Subcutaneous abdominal adipose tissue (tissue), 5 donors: Measurements from ENCODE around the gene CCDC187.

Experiments
- H3K27ac ChIP-seq: one replicate; pipeline ENCODE4 v1.7.0; 2013; ENCODE audit warnings: low read depth, mild to moderate bottlenecking, inconsistent platforms, low read length, moderate library complexity
- H3K27me3 ChIP-seq, 5 donors: one replicate each; pipeline ENCODE4 v1.7.0; 2013; ENCODE audit warnings: low read length in 5 of 5, inconsistent platforms in 1 of 5; ENCODE audit not compliant: control insufficient read depth in 5 of 5, insufficient read depth in 4 of 5
- H3K36me3 ChIP-seq, 5 donors: one replicate each; pipeline ENCODE4 v1.7.0; 2013; ENCODE audit warnings: low read length in 5 of 5; ENCODE audit not compliant: control insufficient read depth in 5 of 5, insufficient read depth in 5 of 5
- H3K4me1 ChIP-seq, 5 donors: one replicate each; pipeline ENCODE4 v1.7.0; 2013; ENCODE audit warnings: low read length in 5 of 5, mild to moderate bottlenecking in 3 of 5, moderate library complexity in 1 of 5; ENCODE audit not compliant: control insufficient read depth in 5 of 5, insufficient read depth in 5 of 5
- H3K4me3 ChIP-seq, 5 donors: one replicate each; pipeline ENCODE4 v1.7.0; 2013; ENCODE audit warnings: low read length in 5 of 5, low read depth in 1 of 5
- H3K9ac ChIP-seq, 5 donors: one replicate each; pipeline ENCODE4 v1.7.0; 2013; ENCODE audit warnings: low read length in 5 of 5, mild to moderate bottlenecking in 4 of 5, moderate library complexity in 3 of 5
- H3K9me3 ChIP-seq, 5 donors: one replicate each; pipeline ENCODE4 v1.7.0; 2013; ENCODE audit warnings: low read length in 5 of 5; ENCODE audit not compliant: control insufficient read depth in 5 of 5
- donor health status: healthy.
- donor health status: healthy.
- donor health status: healthy.
- donor health status: healthy.
- donor health status: healthy.

Gene CCDC187

DNA sequence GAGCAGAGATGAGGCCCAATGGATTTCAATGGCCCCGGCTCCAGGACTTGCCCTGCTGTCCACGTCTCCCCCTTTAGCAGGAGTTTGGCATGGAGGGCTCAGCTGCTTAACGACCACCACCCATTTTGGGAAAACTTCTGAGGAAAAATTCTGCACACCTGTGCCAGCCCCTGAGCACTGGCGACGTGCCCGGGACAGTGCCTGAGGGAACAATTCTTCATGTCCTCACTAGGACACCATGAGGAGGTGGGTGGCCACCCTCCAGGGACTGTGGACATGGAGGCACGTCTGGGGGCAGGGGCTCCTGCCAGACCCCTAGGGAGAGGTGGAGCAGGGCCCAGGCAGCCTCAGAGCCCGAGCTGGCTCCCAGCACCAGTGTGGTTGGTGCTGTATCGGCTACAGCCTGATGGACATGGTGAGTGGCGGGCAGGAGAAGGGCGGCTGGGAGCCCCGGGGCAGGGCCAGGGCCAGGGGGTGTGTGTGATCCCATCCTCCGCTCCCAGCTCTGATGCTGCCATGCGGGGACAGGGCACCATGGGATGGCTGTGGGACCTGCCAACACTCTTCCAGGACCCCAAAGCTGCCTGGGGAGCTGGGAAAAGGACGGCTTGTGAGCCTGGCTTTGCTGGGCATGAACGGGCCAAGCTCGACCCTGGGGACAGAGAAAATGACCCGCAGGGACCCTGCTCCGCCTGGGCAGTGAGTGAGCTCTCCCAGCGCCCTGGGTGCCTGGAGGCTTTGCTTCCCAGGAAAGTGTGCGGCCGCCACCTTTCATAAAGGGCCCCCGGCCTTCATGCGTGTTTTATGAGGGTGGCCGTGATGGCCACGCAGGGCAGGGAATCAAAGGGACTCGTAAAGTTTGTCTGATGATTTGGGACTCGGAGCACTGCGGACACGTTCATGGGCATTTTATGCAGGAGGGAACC lies 54.7 kb downstream of the CCDC187 start:
- H3K27ac ChIP-seq: no peak overlapping the region
- H3K4me3 ChIP-seq: no peak overlapping the region
- H3K4me1 ChIP-seq: peaks cover 4 to 16% (median 14%) of the 10 kb centered on the region in 5 donors
- H3K9ac ChIP-seq: no peak overlapping the region
- H3K27me3 ChIP-seq: peaks cover 4 to 14% (median 8%) of the 10 kb centered on the region in 5 donors
- no peaks in the 10 kb centered on the region for H3K9me3 ChIP-seq
- no peaks in the 10 kb centered on the region for H3K36me3 ChIP-seq

DNA sequence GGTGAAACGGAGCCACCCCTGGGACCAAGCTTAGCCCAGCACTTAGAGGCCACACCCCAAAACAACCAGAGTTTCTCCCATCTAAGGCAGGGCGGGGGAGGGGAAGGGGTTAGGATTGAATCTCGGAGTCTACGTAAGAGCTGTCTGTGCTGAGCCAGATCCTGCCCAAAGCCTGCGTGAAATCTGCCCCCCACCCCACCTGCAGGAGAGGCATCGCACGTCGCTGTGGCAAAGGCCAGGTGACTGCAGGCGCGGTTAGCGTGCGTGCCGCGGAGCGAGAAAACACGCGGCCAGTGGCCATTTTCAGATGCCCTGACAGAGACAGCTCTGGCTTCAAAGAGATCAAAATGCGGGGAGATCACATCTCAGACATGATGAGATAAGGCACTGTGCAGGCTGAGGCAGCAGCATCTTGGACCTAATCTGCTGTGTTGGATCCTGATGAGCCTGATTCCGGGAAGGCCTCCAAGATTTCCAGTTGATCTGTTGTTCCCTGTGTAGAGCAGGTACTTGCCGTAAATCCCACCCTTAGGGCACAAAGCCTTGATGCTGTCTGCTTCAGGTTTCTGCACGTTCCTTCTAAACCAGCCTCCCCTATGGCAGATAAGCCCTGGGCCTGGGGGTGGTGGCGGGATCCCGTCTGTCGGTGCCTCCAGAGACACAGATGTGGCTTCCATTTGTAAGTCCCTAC lies 55.8 kb downstream of the CCDC187 start:
- H3K36me3 ChIP-seq: no peaks in the 10 kb centered on the region
- no peak overlapping the region for H3K27ac ChIP-seq
- H3K27me3 ChIP-seq: peaks cover 4 to 8% (median 8%) of the 10 kb centered on the region in 5 donors
- H3K4me3 ChIP-seq: no peak overlapping the region
- H3K9me3 ChIP-seq: no peaks in the 10 kb centered on the region
- peaks cover 4 to 16% (median 14%) of the 10 kb centered on the region in 5 donors for H3K4me1 ChIP-seq
- no peak overlapping the region for H3K9ac ChIP-seq

DNA sequence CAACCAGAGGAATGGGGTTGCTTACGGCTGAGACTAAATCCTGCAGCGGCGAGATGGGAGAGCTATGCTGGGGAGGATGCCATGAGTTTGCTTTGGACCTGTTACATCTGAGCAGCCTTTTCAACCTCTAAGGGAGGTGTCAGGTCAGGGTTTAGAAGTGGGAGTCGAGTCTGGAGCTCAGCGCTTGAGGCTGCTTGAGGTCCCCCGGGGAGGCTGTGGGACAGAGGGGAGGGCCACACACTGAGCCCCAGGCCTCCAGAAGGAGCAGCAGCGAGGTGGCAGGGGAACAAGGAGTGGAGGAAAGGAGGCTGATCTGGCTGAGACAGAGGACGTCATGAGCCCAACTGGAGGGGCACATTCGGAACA lies 56.4 kb downstream of the CCDC187 start:
- no peaks in the 10 kb centered on the region for H3K9me3 ChIP-seq
- no peak overlapping the region for H3K9ac ChIP-seq
- H3K27me3 ChIP-seq: peaks cover under 1 to 7% (median 3%) of the 10 kb centered on the region in 5 donors
- no peak overlapping the region for H3K27ac ChIP-seq
- H3K4me3 ChIP-seq: no peak overlapping the region
- peaks cover 4 to 16% (median 14%) of the 10 kb centered on the region in 5 donors for H3K4me1 ChIP-seq
- H3K36me3 ChIP-seq: no peaks in the 10 kb centered on the region

DNA sequence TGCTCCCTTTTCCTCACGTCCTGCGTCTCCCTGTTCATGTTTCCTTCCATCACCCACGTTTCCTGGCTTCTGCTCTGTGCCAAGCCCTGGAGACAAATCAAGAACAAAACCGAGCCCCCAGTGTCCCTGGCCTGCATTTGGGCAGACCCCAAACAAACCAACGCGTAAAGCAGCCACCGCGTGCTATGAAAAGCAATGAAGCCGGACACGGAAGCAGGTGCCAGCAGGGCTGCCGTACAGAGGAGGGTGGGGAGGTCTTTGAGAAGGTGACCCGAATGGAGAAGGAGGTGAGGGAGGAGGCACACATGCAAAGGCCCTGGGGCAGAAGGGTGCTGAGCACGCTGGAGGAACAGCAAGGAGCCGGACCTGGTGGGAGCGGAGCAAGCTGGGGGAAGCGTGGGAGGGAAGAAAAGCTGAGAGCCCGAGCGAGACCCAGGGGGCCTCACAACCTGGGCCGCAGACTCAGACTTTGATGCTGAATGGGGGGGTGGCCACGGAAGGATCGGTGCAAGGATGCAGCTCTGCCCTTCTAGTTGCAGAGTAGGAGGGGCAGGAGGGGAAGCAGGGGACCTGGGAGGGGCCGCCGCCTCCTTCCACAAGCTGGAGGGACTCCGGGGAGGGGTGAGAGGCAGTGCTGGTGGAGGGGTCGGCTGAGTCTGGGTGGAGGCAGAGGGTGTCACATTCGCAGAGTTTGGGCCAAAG lies 56.9 kb downstream of the CCDC187 start:
- Histone ChIP-seq H3K27ac (no peak overlapping the region), H3K4me3 (no peak overlapping the region), H3K4me1 (peaks cover 2 to 16% (median 14%) of the 10 kb centered on the region in 5 donors), H3K9ac (no peak overlapping the region), H3K27me3 (peaks cover 0 to 6% (median 2%) of the 10 kb centered on the region in 5 donors), H3K36me3 (no peaks in the 10 kb centered on the region), H3K9me3 (no peaks in the 10 kb centered on the region)

- peak within 1 kb of the TSS in 4 of 5 donors; percentile 63 to 69 (median 65) for H3K9ac ChIP-seq
- H3K27me3 ChIP-seq: peaks cover 0 to 3% (median 0%) of the 10 kb centered on the region in 5 donors
- no peaks in the 10 kb centered on the region for H3K9me3 ChIP-seq
- no peaks in the 10 kb centered on the region for H3K36me3 ChIP-seq
- H3K4me1 ChIP-seq: peaks cover 4 to 16% (median 14%) of the 10 kb centered on the region in 5 donors
- H3K4me3 ChIP-seq: peak within 1 kb of the TSS; percentile 67 to 80 (median 73)
- no peak within 1 kb of the TSS for H3K27ac ChIP-seq
These were observed 58.4 kb downstream of the CCDC187 start, which contains the start of gene QSOX2 for GRCh38 chr9:136245219-136246150. QSOX2 (minus strand) TSS chr9:136245812; CDS start chr9:136245803, 9 bp downstream.

DNA sequence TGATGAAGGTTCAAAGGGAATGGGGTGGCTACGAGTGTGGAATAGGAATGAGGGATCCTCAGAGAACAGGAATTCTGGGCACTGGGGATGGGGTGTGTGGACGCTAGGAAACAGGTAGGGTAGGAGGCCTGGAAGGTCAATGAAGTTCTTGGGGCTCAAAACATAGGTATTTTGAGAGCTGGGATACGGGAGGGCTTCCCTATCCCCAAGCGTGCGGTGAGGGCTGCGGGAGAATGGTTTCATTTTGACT lies 59.0 kb downstream of the CCDC187 start:
- Histone ChIP-seq H3K9ac (peak overlapping the region in 4 of 5 donors; percentile 63 to 69 (median 65)), H3K27ac (no peak overlapping the region), H3K27me3 (peaks cover 0 to 3% (median 0%) of the 10 kb centered on the region in 5 donors), H3K36me3 (no peaks in the 10 kb centered on the region), H3K4me1 (peaks cover 4 to 17% (median 15%) of the 10 kb centered on the region in 5 donors), H3K9me3 (no peaks in the 10 kb centered on the region), H3K4me3 (peak overlapping the region; percentile 67 to 80 (median 73))

DNA sequence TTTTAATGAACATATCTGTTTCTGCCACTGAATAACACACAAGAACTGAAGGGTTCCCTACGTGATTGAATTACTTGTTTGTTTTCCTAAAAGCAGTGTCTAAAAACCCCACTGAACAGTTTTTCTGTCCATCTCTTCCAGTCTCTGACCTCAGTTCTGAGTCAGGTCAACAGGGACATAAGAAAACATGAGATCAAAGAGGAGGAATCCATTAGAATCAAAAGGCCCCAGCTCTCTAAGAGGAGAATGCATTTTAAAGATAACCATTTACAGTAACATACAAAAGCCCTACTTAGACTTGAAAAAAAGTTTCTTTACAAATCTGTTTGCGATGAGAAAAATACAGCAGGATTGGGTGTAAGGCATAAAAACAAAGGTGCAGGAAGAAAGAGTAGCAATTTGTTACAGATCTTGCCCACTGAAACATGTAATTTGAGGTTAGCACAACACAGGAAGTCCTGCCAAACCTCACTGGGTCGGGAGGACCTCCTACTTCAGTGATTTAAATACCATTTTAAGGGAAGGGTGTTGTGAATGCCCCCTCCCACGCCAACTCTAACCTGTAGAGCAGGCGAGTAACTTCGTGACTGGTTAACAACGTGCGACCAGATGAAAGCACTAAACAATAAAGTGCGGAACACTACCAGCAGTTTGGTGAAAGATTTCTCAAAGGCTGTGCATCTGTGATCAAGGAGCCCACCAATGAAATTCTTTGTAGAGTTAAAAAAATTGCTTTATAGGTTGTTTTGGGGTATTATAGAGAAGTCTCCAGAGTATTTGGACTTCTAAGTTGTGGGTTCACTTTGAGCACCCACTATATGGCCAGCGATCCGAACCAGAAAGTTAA lies 59.5 kb downstream of the CCDC187 start:
- peak overlapping the region; percentile 67 to 80 (median 73) for H3K4me3 ChIP-seq
- no peaks in the 10 kb centered on the region for H3K9me3 ChIP-seq
- no peak overlapping the region for H3K27ac ChIP-seq
- peak overlapping the region in 2 of 5 donors; percentile 63 to 64 for H3K9ac ChIP-seq
- no peaks in the 10 kb centered on the region for H3K36me3 ChIP-seq
- peaks cover 4 to 22% (median 17%) of the 10 kb centered on the region in 5 donors for H3K4me1 ChIP-seq
- peaks cover 0 to 2% (median 0%) of the 10 kb centered on the region in 5 donors for H3K27me3 ChIP-seq

DNA sequence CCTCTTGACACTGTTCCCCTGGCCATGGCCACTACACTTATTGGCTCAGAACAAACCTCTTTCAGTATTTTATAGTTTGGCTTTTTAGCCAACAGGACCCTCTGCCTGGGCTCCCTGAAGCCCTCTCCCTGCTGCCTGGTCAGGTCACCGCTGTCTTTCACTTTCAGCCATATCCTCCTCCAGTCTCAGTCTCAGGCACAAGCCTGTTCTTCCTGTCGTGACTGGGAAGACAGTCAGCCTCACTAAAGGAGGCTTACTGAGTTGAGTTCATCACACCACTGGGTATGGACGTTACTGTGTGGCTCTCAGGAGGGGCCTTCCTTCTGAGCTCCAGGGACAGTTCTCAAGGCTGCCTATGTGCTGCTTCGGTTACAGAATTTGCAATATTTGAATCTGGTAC lies 60.3 kb downstream of the CCDC187 start:
- no peaks in the 10 kb centered on the region for H3K9me3 ChIP-seq
- H3K27ac ChIP-seq: no peak overlapping the region
- H3K4me3 ChIP-seq: no peak overlapping the region
- no peaks in the 10 kb centered on the region for H3K36me3 ChIP-seq
- peaks cover 4 to 27% (median 18%) of the 10 kb centered on the region in 5 donors for H3K4me1 ChIP-seq
- no peaks in the 10 kb centered on the region for H3K27me3 ChIP-seq
- H3K9ac ChIP-seq: no peak overlapping the region
